NCI-H2029 treated with DMSO at 0.1 percent for 48 hours (cell line): ENCODE data around the gene YJU2.
"Not testable (repeated sequence)": the region's sequence is repeated elsewhere in the genome, so short reads cannot be mapped to it uniquely, and the experiment has no call there.

Experiments used
- DNase-seq: peaks from one replicate; lab custom pipeline; 2025; lab: John Stamatoyannopoulos, UW

YJU2 gene

GRCh38 chr19:4246767-4247593 is at the start of gene YJU2:
TSS of gene YJU2 (plus strand) at chr19:4247080. CDS start at chr19:4247147, 67 bp downstream.
- DNase-seq: peak; percentile 98

GRCh38 chr19:4197228-4197624 is 49.7 kb upstream of the YJU2 start:
- no peak for DNase-seq

- no peak for DNase-seq
These were observed 49.0 kb upstream of the YJU2 start for GRCh38 chr19:4197625-4198466.

- DNase-seq: no peak
These were observed 48.3 kb upstream of the YJU2 start for GRCh38 chr19:4198467-4199126.

- DNase-seq: no peak
These were observed 47.1 kb upstream of the YJU2 start for GRCh38 chr19:4199699-4200293.

GRCh38 chr19:4200940-4201542 is 45.8 kb upstream of the YJU2 start:
- no peak for DNase-seq

- no peak for DNase-seq
These were observed 45.1 kb upstream of the YJU2 start for GRCh38 chr19:4201798-4202197.

- DNase-seq: no peak
These were observed 39.9 kb upstream of the YJU2 start for GRCh38 chr19:4206818-4207484.

- DNase-seq: no peak
These were observed 38.3 kb upstream of the YJU2 start for GRCh38 chr19:4208385-4209094.

GRCh38 chr19:4210166-4210731 is 36.6 kb upstream of the YJU2 start:
- DNase-seq: no peak

GRCh38 chr19:4213116-4213515 is 33.8 kb upstream of the YJU2 start:
- no peak for DNase-seq

GRCh38 chr19:4215807-4216206 is 31.1 kb upstream of the YJU2 start:
- DNase-seq: no peak

GRCh38 chr19:4216846-4217245 is 30.0 kb upstream of the YJU2 start:
- no peak for DNase-seq

GRCh38 chr19:4217429-4218264 is 29.2 kb upstream of the YJU2 start:
- no peak for DNase-seq

- DNase-seq: not testable (repeated sequence)
These were observed 28.4 kb upstream of the YJU2 start for GRCh38 chr19:4218523-4218922.

- no peak for DNase-seq
These were observed 26.7 kb upstream of the YJU2 start for GRCh38 chr19:4220188-4220587.

GRCh38 chr19:4224470-4224869 is 22.4 kb upstream of the YJU2 start:
- no peak for DNase-seq

GRCh38 chr19:4225885-4226284 is 21.0 kb upstream of the YJU2 start:
- DNase-seq: no peak

- DNase-seq: no peak
These were observed 19.1 kb upstream of the YJU2 start for GRCh38 chr19:4227771-4228170.
